GM04504 (cell line): ENCODE data around the gene CSNK1G2.

ENCODE experiments used
- DNase-seq: peaks from one replicate; pipeline ENCODE4 v3.0.0-alpha.2; 2012; ENCODE audit warnings: low read depth

CSNK1G2 gene

GRCh38 chr19:1918975-1919374 lies 22.0 kb upstream of the CSNK1G2 start:
- DNase-seq, result no peak

DNA sequence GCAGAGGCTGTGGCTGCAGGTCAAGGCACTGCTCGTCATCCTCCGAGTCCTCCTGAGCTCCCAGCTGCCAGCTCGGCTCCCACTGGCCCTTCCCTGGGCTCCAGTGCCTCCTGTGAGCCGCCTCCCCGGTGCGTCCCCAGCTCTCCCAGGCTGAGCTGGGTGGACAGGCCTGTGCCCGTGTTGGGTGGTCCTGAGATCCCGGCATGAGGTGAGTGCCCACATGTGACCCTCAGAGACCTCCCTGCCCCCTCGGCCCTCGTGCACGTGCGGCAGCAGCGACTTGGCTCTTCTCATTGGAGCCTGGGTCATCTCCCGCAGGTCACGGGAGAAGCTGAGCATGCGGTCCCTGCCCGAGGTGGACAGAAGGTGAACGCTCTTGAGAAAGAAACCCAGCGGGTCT lies 20.3 kb upstream of the CSNK1G2 start:
- DNase-seq, result no peak

GRCh38 chr19:1921326-1921725 lies 19.6 kb upstream of the CSNK1G2 start:
- no peak for DNase-seq

- no peak for DNase-seq
Measured at GRCh38 chr19:1921825-1922224, 19.1 kb upstream of the CSNK1G2 start.

DNA sequence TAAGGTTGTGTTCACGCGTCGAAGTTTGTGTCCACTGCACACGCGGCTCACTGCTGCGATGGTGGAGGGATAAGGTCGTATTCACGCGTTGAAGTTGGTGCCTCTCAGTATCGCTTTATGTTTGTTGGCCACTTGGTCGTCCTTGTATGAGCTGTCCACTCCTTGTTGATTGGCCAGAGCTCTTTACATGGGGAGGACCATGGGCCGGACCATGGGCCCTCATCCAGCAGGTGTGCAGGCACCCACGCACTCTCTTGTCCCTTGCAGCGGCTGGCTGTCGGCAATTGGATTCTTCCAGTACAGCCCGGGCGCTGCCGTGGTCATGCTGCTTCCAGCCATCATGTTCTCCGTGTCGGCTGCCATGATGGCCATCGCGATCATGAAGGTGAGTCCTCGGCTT lies 18.2 kb upstream of the CSNK1G2 start:
- DNase-seq, result no peak

DNA sequence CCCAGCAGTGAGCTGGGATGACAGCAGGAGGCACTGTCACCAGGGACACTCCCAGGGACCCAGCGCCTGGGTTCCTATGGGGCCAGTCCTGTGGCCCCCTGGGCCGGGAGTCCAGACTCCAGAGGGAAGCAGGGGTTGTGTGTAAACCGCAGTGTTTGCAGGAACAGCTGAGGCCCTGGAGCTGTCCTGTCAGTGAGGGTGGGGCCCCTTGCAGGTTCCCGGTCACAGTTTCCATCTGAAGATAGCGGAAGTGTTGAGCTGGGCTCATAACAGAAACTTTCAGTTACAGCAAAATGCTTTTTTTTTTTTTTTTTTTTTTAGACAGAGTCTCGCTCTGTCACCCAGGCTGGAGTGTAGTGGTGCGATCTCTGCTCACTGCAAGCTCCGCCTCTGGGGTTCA lies 17.7 kb upstream of the CSNK1G2 start:
- DNase-seq, result no peak

- DNase-seq, result no peak
Measured at GRCh38 chr19:1924320-1924961, 16.5 kb upstream of the CSNK1G2 start.

GRCh38 chr19:1925544-1925943 lies 15.4 kb upstream of the CSNK1G2 start:
- no peak for DNase-seq

DNA sequence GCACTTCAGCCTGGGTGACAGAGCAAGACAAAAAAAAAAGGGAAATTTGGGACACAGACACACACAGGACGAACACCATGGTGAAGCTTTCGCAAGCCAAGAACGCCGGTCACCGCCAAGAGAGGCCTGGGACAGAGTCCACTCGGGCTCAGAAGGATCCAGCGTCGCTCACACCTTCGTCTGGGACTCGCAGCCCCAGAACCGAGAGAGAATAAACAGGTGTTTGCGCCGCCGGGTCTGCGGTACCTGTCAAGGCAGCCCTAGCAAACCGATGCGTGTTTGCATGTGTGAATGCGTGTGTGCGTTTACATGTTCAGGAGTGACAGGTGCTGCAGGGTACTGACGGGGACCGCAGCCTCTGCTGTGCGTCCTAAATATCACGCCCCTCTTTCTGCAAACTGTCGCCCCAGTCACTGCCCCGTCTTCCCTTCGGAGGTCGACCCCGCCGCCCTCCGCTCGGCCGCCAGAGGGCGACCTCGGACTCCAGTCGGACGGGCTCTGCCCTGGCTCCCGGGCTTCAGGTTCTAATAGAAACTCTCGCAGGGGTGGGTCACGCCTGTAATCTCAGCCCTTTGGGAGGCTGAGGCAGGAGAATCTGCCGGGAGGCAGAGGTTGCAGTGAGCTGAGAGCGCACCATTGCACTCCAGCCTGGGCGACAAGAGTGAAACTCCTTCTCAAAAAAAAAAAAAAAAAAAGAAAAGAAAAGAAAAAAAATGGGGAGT lies 11.8 kb upstream of the CSNK1G2 start:
- no peak for DNase-seq

- no peak for DNase-seq
Measured at GRCh38 chr19:1931445-1931844, 9.5 kb upstream of the CSNK1G2 start.

DNA sequence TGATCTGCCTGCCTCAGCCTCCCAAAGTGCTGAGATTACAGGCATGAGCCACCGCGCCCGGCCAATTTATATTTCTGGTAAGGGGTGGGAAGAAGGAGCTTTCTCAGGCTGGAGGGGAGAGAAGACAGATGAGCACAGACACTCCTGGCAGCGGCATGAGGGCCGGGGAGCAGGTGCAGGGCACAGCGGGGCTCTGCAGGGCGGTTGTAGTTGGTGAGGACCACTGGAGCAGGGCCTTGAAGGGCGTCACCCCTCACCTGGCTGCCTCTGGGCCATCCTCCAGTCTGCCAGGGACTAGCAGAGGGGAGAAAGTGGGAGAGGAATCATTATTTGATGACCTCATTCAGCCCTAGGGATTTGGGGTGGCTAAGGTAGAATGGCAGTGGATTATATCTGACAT lies 8.6 kb upstream of the CSNK1G2 start:
- DNase-seq, result no peak

DNA sequence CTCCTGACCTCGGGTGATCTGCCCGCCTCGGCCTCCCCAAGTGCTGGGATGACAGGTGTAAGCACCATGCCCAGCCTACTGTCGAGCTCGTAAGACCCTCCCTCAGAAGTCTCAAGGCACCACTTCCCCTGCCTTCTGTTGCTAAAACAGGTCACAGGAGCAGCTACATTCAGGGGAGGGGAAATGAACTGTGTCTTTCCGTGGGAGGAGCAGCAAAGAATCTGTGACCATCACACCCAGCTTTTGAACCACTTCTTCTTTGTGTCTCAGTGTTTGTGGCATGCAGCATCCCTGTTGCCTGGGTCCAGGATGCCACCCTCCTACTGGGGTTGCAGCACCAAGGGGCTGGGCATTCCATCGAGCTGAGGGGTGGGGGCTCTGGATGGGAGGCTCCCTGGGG lies 7.7 kb upstream of the CSNK1G2 start:
- DNase-seq, result no peak

GRCh38 chr19:1933942-1934341 lies 7.0 kb upstream of the CSNK1G2 start:
- DNase-seq, result no peak

DNA sequence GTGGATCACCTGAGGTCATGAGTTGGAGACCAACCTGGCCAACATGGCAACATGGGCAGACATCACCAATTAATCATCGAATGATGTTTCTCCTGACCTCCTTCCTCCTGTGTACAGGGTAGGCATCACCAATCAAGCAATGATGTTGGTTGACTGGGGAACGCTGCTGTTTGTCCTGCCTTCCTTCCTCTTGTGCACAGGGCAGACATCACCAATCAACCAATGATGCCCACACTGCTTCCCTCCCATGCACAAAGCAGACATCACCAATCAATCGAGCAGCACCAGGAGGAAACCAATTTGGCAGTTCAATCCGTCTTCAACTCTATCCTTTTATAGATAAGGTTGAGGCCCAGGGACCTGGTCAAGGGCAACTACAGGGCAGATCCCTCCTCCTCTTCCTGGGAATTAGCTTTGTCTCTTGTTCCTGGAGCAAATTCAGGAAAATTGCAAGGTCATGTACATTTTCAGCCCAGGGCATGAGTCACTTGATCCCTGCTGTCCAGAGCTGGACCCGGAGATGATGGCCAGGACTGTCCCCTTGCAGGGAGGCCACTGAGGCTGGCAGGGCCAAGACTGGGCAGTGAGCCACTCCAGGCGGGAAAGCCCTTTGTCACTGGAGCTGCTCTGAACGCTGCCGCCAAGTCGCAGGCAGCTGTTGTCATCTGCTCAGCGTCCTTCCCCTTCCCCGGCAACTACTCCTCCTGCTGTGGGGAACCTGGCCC lies 5.3 kb upstream of the CSNK1G2 start:
- DNase-seq, result no peak

DNA sequence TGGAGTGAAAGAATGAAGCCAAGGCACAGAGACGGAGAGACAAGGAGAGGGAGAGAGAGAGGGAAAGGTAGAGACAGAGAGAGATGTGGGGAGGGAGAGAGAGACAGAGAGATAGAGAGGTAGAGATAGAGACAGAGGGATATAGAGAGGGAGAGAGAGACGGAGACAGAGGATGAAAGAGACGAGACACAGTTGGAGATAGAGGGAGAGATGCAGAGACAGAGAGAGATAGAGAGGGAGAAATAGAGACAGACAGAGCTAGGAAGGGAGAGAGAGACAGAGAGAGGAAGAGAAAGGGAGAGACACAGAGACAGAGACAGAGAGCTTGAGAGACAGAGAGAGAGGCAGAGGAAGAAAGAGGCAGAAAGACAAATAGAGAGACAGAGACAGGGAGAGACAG lies 4.5 kb upstream of the CSNK1G2 start:
- no peak for DNase-seq

DNA sequence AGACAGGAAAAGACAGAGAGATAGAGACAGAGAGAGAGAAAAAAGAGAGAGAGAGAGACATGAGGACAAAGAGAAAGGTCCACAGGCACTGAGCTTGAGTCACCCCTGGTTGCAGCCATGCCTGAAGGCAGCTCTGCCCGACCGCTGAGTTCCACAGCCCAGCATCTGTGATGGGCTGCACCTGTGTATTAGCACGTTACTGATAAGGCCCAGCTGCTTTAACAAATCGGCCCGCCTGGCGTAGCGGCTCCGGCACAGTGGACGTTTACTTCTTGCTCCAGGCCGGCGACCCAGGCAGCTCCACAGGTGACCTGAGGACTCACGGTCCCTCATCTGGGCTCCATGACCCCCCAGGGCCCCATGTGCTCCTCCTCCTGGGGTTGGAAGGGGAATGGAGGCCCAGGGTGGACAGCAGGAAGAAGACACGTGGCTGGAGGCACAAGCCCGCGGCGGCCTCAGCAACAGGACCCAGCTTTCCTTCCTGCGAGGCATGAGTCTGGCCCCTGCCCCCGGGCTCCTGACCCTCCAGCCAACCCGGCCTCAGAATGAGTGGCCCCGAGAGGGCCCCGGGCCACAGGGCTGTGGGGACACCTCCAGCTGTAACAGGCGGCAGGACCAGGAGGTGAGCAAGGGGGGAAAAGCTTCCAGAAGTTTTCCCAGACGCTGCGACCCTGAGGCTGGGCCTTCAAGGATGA lies 3.9 kb upstream of the CSNK1G2 start:
- no peak for DNase-seq

GRCh38 chr19:1938071-1938470 lies 2.9 kb upstream of the CSNK1G2 start:
- no peak for DNase-seq

DNA sequence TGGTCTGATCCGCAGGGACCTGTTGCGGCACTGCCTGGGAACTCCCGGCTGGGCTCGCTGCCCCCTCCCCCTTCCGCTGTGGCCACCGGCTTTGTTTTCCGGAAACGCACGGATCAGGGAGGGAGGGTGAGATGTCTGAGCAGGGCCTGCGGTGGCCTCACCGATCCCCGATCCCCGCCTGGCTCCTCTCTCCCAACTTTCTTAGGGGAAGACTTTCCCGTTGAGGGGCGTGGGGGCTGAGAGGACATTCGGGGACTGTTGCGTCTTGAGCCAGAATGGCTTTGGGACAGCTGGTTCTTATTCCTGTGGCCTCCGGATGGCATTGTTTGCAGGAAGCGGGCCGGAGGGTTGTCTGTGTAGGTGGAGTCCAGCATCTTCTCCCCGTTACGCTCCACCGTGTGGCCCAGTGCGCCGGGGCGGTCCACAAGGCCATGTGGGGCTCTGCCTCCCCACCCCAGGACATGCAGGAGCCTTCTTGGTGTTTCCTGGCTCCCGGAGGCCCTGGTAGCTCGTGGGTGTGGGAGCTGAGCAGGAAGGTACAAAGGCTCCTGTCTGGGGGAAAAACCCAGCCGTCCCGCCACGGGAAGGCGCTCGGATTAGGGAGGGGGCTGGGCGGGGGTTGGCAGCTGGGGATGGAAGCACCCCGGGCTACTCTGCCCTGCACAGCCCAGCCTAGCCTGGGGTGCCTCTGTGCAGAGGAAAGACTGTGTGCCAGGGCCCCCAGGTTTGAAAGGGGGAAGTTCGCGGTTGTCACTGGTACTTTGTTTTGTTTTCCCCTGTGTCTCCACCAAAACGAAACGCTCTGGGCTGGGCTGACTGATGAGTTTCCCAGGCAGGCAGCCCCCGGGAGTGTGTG lies 1.3 kb downstream of the CSNK1G2 start:
- peak; percentile 40 for DNase-seq

DNA sequence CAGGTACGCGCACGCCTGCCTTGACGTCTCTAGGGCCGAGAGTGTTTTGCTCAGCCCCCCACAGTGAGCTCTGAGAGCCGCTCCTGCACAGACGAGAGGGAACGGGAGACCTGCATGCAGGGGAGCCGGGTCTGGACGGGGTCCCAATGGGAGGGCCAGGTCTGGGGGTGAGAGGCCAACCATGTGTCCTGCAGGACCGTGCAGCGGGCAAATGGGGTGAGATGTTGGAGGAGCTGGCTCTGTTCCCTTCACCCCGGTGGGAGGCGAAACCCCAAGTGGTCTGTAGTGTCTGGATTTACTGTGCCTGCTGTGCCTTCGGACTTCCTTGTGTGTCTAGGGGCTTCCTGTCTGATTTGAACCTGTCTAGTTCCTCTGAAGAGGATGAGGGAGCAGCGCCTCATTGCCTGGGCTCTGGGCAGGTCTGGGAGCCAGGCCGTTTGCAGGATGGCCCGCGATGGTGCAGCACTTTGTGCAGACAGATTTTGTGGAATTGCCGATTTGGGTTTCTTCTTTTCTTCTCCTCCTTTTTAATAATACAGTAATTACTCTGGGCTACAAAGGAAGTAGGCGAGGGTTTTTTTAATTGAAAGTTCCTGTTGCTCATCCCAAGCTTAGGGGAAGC lies 2.1 kb downstream of the CSNK1G2 start:
- DNase-seq, result no peak

DNA sequence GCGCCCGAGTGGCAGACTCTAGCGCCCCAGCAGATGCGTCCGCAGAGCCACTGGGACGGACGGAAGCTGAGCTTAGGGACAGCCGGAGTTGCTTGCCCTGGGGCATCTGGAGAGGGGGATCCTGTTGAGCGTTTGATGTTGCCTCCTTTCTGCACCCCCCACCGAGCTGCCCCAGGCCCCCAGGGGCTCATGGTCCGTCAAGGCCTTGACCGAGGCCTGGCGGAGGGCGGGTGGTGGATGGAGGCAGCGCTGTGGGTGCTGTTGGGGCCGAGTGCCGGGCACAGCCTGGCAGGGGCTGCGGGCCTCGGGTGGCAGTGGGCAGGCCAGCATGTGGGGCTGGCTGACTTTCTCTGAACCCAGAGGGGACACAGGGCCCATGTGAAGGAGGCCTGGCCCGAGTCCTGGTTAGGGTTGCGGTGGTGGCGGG lies 2.7 kb downstream of the CSNK1G2 start:
- DNase-seq, result no peak
